ENCODE measurements around the gene CTTNBP2. TPM values are rescaled to one million over a fixed set of nuclear protein-coding genes. Genes with fewer than 3 reads are reported as not detected.

The CTTNBP2 gene
- total and polyA plus RNA-seq, 10 donors: 0.68 to 15.1 (median 8.5) TPM

DNA sequence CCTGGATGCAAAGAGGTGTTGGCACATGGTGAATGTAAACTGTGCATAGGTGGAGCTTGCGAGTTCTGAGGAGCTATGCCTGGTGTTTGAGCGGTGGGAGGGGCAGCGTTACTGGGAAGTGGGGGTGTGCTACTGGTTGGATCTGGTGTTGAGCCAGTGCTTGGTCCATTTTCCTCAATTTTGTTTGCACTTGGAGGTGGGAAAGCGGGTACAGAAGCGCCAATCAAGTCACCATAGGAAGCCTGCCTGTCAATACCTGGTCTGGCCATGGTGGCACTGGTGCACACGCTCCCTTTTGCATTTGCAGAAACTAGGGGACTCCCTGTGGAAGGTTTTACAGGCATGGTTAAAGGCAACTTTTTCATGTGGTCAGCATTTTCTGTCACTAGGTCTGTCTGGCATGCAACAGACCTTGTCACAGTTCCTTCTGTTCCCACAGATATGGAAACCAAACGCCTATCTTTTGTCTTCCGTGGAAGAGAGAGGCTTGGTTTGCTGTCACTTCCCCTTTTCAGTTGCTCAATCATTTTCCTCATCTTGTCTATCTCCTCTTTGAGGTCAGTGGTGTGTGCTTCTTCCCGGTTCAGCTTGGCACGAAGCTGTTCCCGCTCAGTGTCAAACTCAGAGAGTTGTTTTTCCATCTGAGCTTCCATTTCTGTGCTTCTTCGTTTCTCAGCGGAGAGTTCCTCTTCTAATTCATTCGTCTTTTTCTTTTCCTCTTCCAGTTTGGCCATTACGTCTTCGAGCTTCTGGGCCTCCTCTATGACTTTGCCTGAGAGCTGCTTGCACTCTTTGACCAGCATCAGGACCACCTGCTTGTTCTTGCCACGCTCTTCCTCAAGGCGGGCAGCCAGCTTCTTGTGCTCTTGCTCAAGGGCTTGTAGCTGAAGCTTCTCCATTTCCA lies 81.1 kb downstream of the CTTNBP2 start:
- H3K4me1 ChIP-seq: peaks cover 0 to 5% (median 0%) of the 10 kb centered on the region in 6 donors
- no peaks in the 10 kb centered on the region for H3K9me3 ChIP-seq
- peak overlapping the region in 4 of 8 donors; percentile 6 to 62 (median 48) for H3K27ac ChIP-seq
- TF ChIP-seq CTCF (IDR thresholded peaks at IDR 0.05 in 8 of 11, conservative IDR thresholded peaks at IDR 0.05 in 3 of 11): no peak
- TF ChIP-seq POLR2A (IDR thresholded peaks at IDR 0.05): no peak
- TF ChIP-seq POLR2AphosphoS5 (IDR thresholded peaks at IDR 0.05): peak in 1 of 3 donors; percentile 36
- H3K4me3 ChIP-seq: no peak overlapping the region
- DNase-seq: no peak
- WGBS, 5 donors: 43 to 62% (median 47%) methylated on average over 18 of the region's 18 CpGs
- H3K36me3 ChIP-seq: peaks cover 0 to 15% (median 0%) of the 10 kb centered on the region in 6 donors
- intact Hi-C loops (cut with DNase I; ENCODE audit: low total_unique reads): no loop called here
- no peaks in the 10 kb centered on the region for H3K27me3 ChIP-seq (replicated peaks in 1 of 7)

DNA sequence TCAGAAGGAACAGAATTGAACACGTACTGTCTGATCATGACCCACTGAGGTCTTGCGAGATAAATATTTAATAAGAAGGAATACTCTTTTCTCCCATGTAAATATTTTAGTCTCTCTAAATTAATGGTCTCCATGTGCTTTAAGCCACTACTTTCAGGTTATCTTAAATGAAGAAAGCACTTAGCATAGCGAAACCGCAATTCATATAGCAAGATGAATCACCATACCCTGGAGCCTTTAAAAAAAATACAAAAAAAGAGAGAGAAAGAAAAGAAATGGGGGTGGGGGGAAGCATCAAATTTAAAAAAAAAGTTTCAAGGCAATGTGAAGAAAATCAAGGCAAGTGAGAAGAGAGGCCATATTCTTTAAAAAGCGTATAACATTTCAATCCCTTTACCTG lies 82.5 kb downstream of the CTTNBP2 start:
- no peaks in the 10 kb centered on the region for H3K27me3 ChIP-seq (replicated peaks in 1 of 7)
- no peak for DNase-seq

GRCh38 chr7:117790251-117790650 lies 83.0 kb downstream of the CTTNBP2 start:
- peaks cover 0 to 5% (median 0%) of the 10 kb centered on the region in 6 donors for H3K4me1 ChIP-seq
- TF ChIP-seq POLR2A (IDR thresholded peaks at IDR 0.05) (no peak), POLR2AphosphoS5 (IDR thresholded peaks at IDR 0.05) (no peak), CTCF (IDR thresholded peaks at IDR 0.05 in 8 of 11, conservative IDR thresholded peaks at IDR 0.05 in 3 of 11) (no peak)
- H3K9me3 ChIP-seq: no peaks in the 10 kb centered on the region
- H3K27me3 ChIP-seq (replicated peaks in 1 of 7): no peaks in the 10 kb centered on the region
- intact Hi-C loops (cut with DNase I; ENCODE audit: low total_unique reads): no loop called here
- peaks cover 0 to 15% (median 0%) of the 10 kb centered on the region in 6 donors for H3K36me3 ChIP-seq
- H3K4me3 ChIP-seq: no peak overlapping the region
- H3K27ac ChIP-seq: no peak overlapping the region
- WGBS, 5 donors: 76 to 97% (median 87%) methylated on average over 2 of the region's 2 CpGs
- DNase-seq: no peak

More for the DNA sequence above, 82.5 kb downstream of the CTTNBP2 start:
- Histone ChIP-seq H3K27ac (no peak overlapping the region), H3K36me3 (peaks cover 0 to 15% (median 0%) of the 10 kb centered on the region in 6 donors), H3K9me3 (no peaks in the 10 kb centered on the region), H3K4me1 (peaks cover 0 to 5% (median 0%) of the 10 kb centered on the region in 6 donors), H3K4me3 (no peak overlapping the region)
- TF ChIP-seq POLR2AphosphoS5 (IDR thresholded peaks at IDR 0.05) (no peak), POLR2A (IDR thresholded peaks at IDR 0.05) (no peak), CTCF (IDR thresholded peaks at IDR 0.05 in 8 of 11, conservative IDR thresholded peaks at IDR 0.05 in 3 of 11) (no peak)
- WGBS, 5 donors: 92 to 95% (median 93%) methylated on average over 5 of the region's 5 CpGs
- intact Hi-C loops (cut with DNase I; ENCODE audit: low total_unique reads): no loop called here

- TF ChIP-seq POLR2AphosphoS5 (IDR thresholded peaks at IDR 0.05) (no peak), POLR2A (IDR thresholded peaks at IDR 0.05) (no peak), CTCF (IDR thresholded peaks at IDR 0.05 in 8 of 11, conservative IDR thresholded peaks at IDR 0.05 in 3 of 11) (no peak)
- Histone ChIP-seq H3K9me3 (no peaks in the 10 kb centered on the region), H3K36me3 (no peaks in the 10 kb centered on the region), H3K4me3 (no peak overlapping the region), H3K4me1 (no peaks in the 10 kb centered on the region), H3K27ac (no peak overlapping the region), H3K27me3 (replicated peaks in 1 of 7) (no peaks in the 10 kb centered on the region)
- WGBS, 5 donors: 92 to 98% (median 95%) methylated on average over 1 of the region's 1 CpG
- intact Hi-C loops (cut with DNase I; ENCODE audit: low total_unique reads): no loop called here
- DNase-seq: no peak
These were observed 87.8 kb downstream of the CTTNBP2 start for GRCh38 chr7:117785431-117785830.

Measured in spleen (tissue), 11 donors.